Activated CD4-positive, alpha-beta T cell treated with anti-CD3 and anti-CD28 coated beads, Interleukin-2, amount 50 U/mL, for 16 hours (primary cell): ENCODE measurements around the gene DCTN2.

Experiments used
- DNase-seq: peaks from one replicate; pipeline ENCODE4 v3.0.0-alpha.2; 2020

The DCTN2 gene

DNA sequence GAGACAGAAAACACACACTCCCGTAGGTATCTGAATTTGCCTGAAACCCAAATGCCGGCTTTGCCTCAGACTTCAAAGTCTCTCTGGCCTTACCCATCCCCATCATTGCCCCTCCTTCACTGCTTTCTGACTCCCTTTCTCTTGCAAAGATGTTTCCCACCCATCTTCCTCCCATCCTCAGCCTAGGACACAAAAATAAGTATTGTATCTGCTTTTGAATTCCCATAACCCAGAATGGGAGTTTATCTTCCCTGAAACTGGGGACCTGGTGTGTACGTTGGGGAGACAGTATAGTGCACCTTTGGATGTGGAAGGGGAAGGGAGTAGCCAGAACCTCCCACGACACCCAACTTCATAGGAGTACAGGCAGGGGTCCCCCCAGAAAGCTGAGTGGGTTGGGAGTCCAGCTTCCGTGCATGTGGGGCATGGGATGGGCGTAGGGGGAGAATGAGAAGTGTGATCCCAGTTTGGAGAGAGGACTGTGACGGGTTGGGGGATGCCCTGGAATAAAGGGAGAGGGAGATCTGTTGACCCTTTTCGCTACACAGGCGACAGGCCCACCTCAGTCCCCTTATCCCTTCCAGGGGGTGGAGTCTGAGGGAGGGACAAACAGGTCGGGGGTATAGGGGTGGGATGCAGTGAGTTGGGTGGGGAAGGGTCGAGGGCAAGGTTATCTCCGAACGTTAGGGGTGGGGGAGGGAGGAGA, 2.4 kb upstream of the DCTN2 start:
- DNase-seq: no peak

DNA sequence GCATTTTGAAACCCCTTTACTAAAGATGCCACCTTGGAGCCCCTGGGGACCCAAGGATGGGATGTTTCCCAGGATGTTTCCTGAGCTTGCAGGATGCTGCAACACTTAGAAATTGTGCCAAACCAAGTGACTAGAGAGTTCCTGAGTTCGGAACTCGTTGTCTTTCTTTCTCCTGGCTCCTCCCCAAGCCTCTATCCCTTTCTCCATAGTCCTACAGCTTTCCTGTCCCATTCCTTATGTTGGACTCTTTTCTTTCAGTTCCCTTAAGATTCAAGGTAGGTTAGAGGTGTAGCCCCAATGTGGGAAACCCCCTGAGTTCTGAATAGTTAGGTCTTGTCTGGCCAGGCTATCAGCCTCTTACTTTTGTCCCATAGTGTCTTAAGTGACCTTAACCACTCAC, 1.5 kb upstream of the DCTN2 start:
- DNase-seq: no peak

- no peak for DNase-seq
These were observed 972 bp upstream of the DCTN2 start for GRCh38 chr12:57548013-57548315.

DNA sequence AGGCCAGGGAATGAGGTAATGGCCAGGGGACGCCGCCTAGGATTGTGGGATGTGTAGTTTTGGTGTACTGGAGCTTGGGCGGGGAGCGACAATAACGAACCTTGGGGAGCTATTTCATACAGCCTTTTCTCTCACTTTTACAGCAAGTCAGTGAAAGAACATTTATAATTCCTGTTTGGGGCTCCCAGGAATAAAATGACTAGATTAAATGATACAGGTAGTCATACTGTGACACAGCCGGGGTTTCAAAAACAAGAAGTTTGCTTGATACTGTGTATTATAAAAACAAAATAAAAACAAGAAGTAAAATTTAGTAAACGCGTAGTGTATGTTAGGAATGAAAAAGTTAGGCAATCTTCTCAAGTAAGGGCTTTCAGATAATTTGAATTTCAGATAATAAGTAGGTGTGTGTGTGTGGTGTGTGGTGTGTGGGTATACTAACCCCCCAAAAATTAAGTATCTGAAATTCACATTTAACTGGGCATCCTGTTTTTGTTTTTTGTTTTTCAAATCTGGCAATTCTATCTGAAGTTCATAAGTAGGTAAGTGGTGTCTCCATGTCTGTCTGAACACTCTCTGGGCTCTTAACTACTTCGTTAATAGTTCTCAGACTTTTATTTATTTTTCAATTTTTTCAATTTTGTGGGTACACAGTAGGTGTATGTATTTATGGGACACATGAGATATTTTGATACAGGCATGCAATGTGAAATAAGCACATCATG, 458 bp upstream of the DCTN2 start:
- no peak for DNase-seq

DNA sequence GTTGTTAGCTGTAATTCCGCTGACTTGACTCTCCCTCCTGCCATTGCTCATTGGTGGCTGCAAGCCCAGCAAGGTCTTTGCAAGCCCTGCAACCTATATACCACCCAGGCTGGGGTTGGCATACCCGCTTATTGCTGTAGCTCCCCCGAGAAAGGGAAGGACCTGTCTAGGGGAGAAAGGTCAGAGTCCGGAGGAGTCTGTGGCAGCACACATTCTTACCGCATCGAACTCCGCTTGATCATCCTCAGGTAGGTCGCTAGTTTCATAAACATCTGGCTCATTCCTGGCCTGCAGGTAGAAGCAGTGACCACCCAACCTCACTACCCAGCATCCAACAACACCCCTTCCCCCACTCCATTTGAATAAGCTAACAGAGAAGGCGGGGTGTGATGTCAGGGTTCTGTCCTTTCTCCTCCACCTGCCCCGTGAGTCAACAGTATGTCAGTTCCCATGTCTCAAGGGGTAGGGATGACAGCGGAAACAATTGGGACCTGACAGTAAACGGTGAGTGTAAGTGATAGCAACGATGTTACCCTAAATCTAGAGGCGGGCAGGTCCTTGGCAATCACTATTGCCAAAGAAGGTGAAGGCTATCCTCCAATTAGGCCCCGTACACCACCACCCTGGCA, 1.1 kb downstream of the DCTN2 start:
- no peak for DNase-seq

DNA sequence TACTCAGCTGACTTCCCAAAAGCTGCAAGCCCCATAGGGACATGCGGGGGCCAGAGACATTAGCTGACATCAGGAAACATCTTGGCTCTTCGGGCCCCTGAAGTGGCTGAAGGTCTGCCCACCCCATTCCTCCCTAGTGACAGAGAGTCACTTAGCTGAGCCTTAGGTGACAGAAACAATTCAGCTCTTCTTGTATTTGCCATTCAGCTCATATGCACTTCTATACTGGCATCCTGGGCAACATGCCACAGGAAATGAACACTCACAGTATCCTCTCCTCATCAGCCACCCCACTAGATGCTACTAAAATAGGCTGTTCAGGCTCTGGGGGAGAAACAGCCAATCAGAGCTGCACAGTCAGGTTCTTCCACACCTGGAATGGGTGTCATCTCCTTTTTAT, 3.4 kb downstream of the DCTN2 start:
- no peak for DNase-seq

DNA sequence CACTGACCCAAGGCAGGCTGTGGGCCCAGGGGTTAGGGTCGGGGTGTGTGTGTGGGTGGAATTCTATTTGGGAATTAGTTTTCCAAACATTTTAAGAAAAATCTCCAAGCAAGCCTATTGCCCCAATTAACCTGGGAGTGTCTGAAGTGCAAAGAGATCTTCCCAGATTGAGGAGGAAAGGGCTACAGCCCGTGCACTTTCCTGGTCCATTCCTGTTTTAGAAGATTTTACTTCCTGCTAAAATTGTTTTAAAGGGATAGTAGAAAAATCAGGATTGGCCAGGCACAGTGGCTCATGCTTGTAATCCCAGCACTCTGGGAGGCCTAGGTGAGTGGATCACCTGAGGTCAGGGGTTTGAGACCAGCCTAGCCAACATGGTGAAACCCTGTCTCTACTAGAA, 5.3 kb downstream of the DCTN2 start:
- DNase-seq: no peak

DNA sequence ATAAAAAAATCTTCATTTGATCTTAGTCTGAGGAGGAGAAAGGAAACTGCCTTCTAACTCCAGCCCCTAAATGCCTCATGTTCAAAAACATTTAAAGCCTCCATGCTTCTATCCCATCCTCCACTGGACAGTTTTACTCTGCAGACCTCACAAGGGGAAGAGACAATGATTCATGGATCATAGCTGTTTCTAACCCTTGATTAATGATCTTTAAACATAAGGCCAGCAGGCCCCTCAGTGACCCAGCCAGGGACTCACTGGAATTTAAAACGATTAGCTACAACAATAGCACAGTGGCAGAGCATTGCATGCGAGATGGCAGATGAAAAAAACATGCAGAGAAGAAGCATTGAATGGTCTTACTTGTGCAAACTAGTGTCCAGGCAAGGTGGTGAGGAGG, 6.0 kb downstream of the DCTN2 start:
- DNase-seq: no peak

GRCh38 chr12:57539134-57539768, 7.7 kb downstream of the DCTN2 start:
- DNase-seq: no peak

- no peak for DNase-seq
These were observed 10.4 kb downstream of the DCTN2 start for GRCh38 chr12:57536597-57536942.

DNA sequence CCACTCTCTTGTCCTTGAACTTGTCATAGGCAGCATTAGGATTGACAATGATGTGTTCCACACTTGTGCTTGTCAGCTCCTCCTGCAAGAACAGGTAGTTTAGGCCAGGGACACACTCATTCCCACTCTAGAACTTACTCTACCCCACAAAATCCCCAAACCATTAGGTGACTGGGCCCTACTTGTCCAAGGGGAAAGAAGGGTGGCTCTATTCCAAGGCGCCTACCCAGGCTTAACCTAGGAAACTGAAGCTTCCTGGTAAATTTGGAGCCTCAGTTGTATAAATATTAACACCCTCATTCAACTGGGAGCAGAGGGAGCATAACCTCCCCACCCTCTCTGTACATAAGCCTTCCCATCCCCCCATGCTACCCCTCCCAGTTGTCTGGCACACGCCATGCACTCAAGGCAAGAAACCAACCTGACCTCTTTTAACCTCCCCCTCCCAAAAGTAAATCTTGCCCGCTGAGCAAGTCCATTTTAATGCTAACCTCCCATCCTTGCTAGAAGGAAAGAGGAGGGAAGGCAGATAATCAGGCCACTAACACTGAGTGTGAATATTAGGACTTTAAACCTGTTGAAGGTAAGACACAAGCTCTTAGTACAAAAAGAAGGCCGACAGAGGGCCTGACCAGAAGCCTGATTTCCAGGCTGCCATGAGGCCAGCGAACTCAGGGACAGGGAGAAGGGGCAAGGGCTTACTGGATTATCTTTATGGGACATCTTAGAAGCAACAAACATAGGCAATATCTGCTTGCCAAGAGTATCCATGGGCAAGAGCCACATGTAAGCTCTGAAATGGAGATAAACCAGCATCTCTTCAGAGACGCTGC, 11.0 kb downstream of the DCTN2 start:
- DNase-seq: no peak

DNA sequence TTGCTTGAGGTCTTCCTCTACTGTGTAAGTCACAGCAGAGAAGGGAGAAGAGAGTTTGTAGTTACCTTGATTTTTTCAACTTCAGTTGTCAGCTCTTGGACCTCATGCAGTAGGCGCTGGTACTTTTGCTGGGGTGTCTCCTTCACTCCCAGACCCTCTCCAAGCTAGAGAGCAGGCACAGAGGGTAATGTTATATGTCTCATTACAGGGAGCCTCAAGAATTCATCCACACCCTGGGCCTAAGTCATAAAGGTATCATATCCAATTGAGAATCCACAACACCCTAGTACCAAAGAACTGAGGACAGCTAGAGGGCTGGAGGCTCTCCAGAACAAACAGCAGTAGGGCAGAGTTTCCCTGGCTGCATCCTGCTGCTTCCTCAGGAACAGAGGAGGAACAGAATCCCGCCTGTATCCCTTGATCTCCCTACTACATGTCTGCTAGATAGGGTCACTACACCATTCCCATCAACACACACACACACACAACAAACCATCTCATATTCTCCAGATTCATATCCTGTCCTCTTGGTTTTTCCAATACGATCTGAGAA, 11.9 kb downstream of the DCTN2 start:
- no peak for DNase-seq

DNA sequence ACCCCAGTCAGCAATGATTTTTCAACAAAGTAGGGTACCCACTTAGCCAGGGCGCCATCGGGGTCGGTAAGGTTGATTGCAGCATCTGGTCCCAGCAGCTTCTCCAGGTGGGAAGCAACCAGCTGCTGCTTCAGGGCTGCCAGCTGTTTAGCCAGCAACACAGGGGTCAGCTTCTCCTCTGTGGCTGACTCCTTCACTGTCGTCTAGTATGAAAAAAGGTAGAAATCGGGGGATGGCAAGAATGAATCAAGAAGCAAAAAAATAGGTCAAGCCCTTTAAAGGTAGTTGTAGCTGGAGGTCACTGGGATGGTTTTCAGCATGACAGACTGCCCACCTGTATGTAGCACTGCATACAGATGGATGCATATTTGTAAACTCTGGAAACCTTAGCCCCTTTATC, 12.7 kb downstream of the DCTN2 start:
- DNase-seq: no peak

GRCh38 chr12:57533108-57533507, 13.9 kb downstream of the DCTN2 start:
- no peak for DNase-seq

- DNase-seq: no peak
These were observed 15.2 kb downstream of the DCTN2 start for GRCh38 chr12:57531836-57532235.

GRCh38 chr12:57530396-57531142, 16.4 kb downstream of the DCTN2 start:
- no peak for DNase-seq

- no peak for DNase-seq
These were observed 17.2 kb downstream of the DCTN2 start for GRCh38 chr12:57529831-57530230.

DNA sequence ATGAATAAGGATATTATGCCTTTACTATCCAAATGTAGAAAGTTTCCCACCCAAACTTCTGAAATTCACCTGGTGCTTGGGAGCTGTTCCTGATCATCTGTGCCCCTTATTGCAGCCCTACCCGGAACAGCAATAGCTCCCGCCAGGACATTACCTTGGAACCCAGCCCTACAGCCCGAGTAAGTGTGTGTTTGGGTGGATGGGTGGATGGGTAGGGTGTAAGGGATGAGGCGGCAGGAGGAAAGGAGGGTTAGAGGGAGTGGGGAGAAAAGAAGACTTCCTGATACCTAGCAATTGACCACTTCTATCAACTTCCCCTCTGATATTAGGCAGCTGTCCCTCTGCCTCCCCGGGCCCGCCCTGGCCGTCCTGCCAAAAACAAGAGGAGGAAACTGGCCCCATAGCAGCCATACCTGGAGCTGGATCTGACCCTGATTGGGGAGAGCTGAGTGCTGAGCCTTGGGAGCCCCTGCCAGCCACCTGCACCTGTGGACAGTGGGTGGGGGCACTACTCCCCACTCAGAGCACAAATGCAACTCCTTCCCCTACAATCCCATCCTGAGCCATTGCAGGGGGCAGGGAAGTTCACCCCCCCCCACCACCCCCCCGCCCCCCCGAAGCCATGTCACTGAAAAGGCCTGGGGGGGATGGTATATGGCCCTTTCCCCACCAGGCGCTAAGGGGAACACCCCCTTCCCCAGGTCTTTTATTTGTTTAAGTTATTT, 18.0 kb downstream of the DCTN2 start:
- no peak for DNase-seq

DNA sequence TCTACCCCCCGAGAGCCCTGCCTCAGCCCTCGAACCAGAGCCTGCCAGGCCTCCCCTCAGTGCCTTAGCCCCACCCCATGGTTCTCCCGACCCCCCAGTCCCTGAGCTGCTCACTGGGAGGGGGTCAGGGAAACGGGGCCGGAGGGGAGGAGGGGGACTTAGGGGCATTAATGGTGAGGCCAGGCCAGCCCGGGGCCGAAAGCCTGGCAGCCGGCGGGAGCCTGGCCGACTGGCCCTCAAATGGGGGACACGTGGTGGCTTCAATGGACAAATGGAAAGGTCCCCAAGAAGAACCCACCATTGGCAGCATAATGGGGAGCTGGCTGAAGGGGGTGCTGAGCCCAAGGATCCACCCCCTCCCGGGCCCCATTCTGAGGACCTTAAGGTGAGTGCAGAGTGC, 18.8 kb downstream of the DCTN2 start:
- DNase-seq: no peak

DNA sequence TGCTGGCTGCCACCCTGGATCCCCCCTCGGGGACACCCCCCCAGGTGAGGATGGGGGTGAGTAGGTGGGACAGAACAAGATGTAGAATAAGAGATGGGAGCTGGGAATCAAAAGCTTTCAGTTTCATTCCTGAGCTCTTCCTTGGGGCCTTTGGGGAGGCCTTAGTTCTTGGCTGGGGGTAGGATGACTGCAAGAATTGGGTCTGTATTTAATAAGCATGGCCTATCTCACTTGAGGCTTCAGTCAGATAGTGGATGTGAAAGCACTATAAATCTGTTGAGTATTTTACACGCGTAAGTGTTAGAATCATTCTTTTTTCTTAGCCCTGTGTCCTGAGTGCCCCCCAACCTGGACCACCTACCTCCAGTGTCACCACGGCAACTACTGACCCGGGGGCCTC, 19.8 kb downstream of the DCTN2 start:
- no peak for DNase-seq

DNA sequence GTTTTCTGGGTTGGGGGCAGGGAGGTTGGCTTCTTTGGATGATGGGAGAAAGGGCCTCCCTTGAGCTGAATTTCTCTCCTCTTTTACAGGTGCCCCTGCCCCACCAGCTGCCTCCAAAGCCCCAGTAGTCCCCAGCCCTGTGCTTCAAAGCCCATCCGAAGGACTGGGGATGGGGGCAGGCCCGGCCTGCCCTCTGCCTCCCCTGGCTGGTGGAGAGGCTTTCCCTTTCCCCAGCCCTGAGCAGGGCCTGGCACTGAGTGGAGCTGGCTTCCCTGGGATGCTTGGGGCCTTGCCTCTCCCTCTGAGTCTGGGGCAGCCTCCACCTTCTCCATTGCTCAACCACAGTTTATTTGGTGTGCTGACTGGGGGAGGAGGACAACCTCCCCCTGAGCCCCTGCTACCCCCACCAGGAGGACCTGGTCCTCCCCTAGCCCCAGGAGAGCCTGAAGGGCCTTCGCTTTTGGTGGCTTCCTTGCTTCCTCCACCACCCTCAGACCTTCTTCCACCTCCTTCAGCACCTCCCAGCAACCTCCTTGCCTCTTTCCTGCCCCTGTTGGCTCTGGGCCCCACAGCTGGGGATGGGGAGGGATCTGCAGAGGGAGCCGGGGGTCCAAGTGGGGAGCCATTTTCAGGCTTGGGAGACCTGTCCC, 20.4 kb downstream of the DCTN2 start:
- DNase-seq: no peak
